H9 (cell line): ENCODE results near the gene ZNF469. TPM values are rescaled to one million over a fixed set of nuclear protein-coding genes. Genes with fewer than 3 reads are reported as not detected.

Source experiments
- DNase-seq: peaks from one replicate; pipeline ENCODE4 v3.0.0-alpha.2; 2017
- H2AFZ ChIP-seq: one replicate; pipeline ENCODE4 v1.6.1; 2013; ENCODE audit warnings: mild to moderate bottlenecking, low read length, control low read depth, moderate library complexity
- H2AK5ac ChIP-seq: 2 replicates; pipeline ENCODE4 v1.6.1; 2013; ENCODE audit warnings: low read length, control low read depth, mixed read lengths; ENCODE audit not compliant: insufficient read length
- H2BK120ac ChIP-seq: one replicate; pipeline ENCODE4 v1.6.1; 2013; ENCODE audit warnings: low read depth, mild to moderate bottlenecking, low read length, control low read depth, inconsistent platforms; ENCODE audit not compliant: poor library complexity, severe bottlenecking
- H2BK12ac ChIP-seq: 2 replicates; pipeline ENCODE4 v1.6.1; 2013; ENCODE audit warnings: low read length, control low read depth, mixed read lengths, low read depth; ENCODE audit not compliant: insufficient read length
- H2BK15ac ChIP-seq: 2 replicates; pipeline ENCODE4 v1.6.1; 2013; ENCODE audit warnings: low read depth, low read length, control low read depth
- H2BK20ac ChIP-seq: one replicate; pipeline ENCODE4 v1.6.1; 2013; ENCODE audit warnings: low read depth, mild to moderate bottlenecking, low read length, control low read depth, inconsistent platforms; ENCODE audit not compliant: poor library complexity, severe bottlenecking
- H2BK5ac ChIP-seq: 2 replicates; pipeline ENCODE4 v1.6.1; 2013; ENCODE audit warnings: low read length, control low read depth, mixed read lengths; ENCODE audit not compliant: insufficient read length
- H3K14ac ChIP-seq: 2 replicates; pipeline ENCODE4 v1.6.1; 2013; ENCODE audit warnings: low read length, control low read depth; ENCODE audit not compliant: insufficient read depth
- H3K18ac ChIP-seq: 2 replicates; pipeline ENCODE4 v1.6.1; 2013; ENCODE audit warnings: low read depth, mild to moderate bottlenecking, mixed read lengths, low read length, control low read depth; ENCODE audit not compliant: insufficient read length
- H3K23ac ChIP-seq: 2 replicates; pipeline ENCODE4 v1.6.1; 2013; ENCODE audit warnings: low read length, control low read depth, mixed read lengths, low read depth; ENCODE audit not compliant: insufficient read length
- H3K23me2 ChIP-seq: 2 replicates; pipeline ENCODE4 v1.6.1; 2013; ENCODE audit warnings: low read depth, mild to moderate bottlenecking, mixed read lengths, low read length, control low read depth; ENCODE audit not compliant: insufficient read length, poor library complexity, severe bottlenecking
- H3K27ac ChIP-seq: 2 replicates; pipeline ENCODE4 v1.5.1; 2013; ENCODE audit warnings: low read length, control low read depth, mixed read lengths, low read depth; ENCODE audit not compliant: insufficient read length
- H3K27me3 ChIP-seq: 2 replicates; pipeline ENCODE4 v1.6.1; 2013; ENCODE audit warnings: low read length, control low read depth, inconsistent platforms; ENCODE audit not compliant: insufficient read depth
- H3K4ac ChIP-seq: 2 replicates; pipeline ENCODE4 v1.6.1; 2013; ENCODE audit warnings: low read depth, mild to moderate bottlenecking, control low read depth, inconsistent platforms, low read length, moderate library complexity
- H3K4me1 ChIP-seq: 2 replicates; pipeline ENCODE4 v1.6.1; 2013; ENCODE audit warnings: low read length, control low read depth, inconsistent platforms; ENCODE audit not compliant: insufficient read depth
- H3K4me2 ChIP-seq: 2 replicates; pipeline ENCODE4 v1.6.1; 2013; ENCODE audit warnings: low read length, control low read depth, mixed read lengths; ENCODE audit not compliant: insufficient read length, insufficient read depth
- H3K56ac ChIP-seq: 2 replicates; pipeline ENCODE4 v1.6.1; 2013; ENCODE audit warnings: low read depth, mild to moderate bottlenecking, mixed read lengths, low read length, control low read depth; ENCODE audit not compliant: insufficient read length
- H3K79me1 ChIP-seq: 2 replicates; pipeline ENCODE4 v1.6.1; 2013; ENCODE audit warnings: low read depth, mild to moderate bottlenecking, moderate library complexity, low read length, control low read depth, inconsistent platforms; ENCODE audit not compliant: insufficient read depth, poor library complexity, severe bottlenecking
- H3K79me2 ChIP-seq: 2 replicates; pipeline ENCODE4 v1.6.1; 2013; ENCODE audit warnings: low read length, control low read depth, inconsistent platforms; ENCODE audit not compliant: insufficient read depth
- H3K9ac ChIP-seq: 2 replicates; pipeline ENCODE4 v1.6.1; 2013; ENCODE audit warnings: low read length, control low read depth, mixed read lengths; ENCODE audit not compliant: insufficient read length; ENCODE audit errors: extremely low read depth
- H3K9me3 ChIP-seq: one replicate; pipeline ENCODE4 v1.6.1; 2013; ENCODE audit warnings: low read depth, low read length, inconsistent platforms; ENCODE audit not compliant: control insufficient read depth
- H3T11ph ChIP-seq: one replicate; pipeline ENCODE4 v1.6.1; 2013; ENCODE audit warnings: mild to moderate bottlenecking, low read length, control low read depth, inconsistent platforms
- H4K20me1 ChIP-seq: one replicate; pipeline ENCODE4 v1.6.1; 2013; ENCODE audit not compliant: control insufficient read depth, insufficient read length, insufficient read depth
- H4K5ac ChIP-seq: 2 replicates; pipeline ENCODE4 v1.6.1; 2013; ENCODE audit warnings: low read depth, mild to moderate bottlenecking, mixed read lengths, low read length, control low read depth; ENCODE audit not compliant: insufficient read length
- H4K8ac ChIP-seq: replicated peaks from 2 replicates; pipeline ENCODE4 v1.6.1; 2013; ENCODE audit warnings: low read length, control low read depth, mixed read lengths, low read depth; ENCODE audit not compliant: insufficient read length
- H4K91ac ChIP-seq: 2 replicates; pipeline ENCODE4 v1.6.1; 2013; ENCODE audit warnings: low read depth, mild to moderate bottlenecking, moderate library complexity, mixed read lengths, low read length, control low read depth; ENCODE audit not compliant: insufficient read length
- H3K27ac Mint-ChIP-seq, 3 experiments: 2 replicates in 2 of 3; 3 replicates in 1 of 3; pipeline ENCODE4 v1.8.0; 2020 to 2021; ENCODE audit warnings: mixed read lengths in 3 of 3, mild to moderate bottlenecking in 1 of 3, moderate library complexity in 1 of 3
- H3K27me3 Mint-ChIP-seq: 2 replicates; pipeline ENCODE4 v1.8.0; 2021; ENCODE audit warnings: low read depth, mild to moderate bottlenecking, moderate library complexity, mixed read lengths
- H3K36me3 Mint-ChIP-seq, 3 experiments: 2 replicates in 2 of 3; 3 replicates in 1 of 3; pipeline ENCODE4 v1.8.0; 2020 to 2021; ENCODE audit warnings: low read depth in 3 of 3, mixed read lengths in 3 of 3; ENCODE audit not compliant: insufficient read depth in 1 of 3
- H3K4me1 Mint-ChIP-seq, 2 experiments: 2 replicates each; pipeline ENCODE4 v1.8.0; 2020; ENCODE audit warnings: mixed read lengths in 2 of 2
- H3K4me3 Mint-ChIP-seq, 2 experiments: 2 replicates in 1 of 2; 3 replicates in 1 of 2; pipeline ENCODE4 v1.8.0; 2020 to 2021; ENCODE audit warnings: mild to moderate bottlenecking in 2 of 2, mixed read lengths in 2 of 2, moderate library complexity in 1 of 2
- H3K9me3 Mint-ChIP-seq, 2 experiments: 2 replicates in 1 of 2; 3 replicates in 1 of 2; pipeline ENCODE4 v1.8.0; 2020; ENCODE audit warnings: mild to moderate bottlenecking in 2 of 2, mixed read lengths in 2 of 2, moderate library complexity in 1 of 2
- CTCF ChIP-seq: fragments of 200-600 bp; sonication (generic); conservative IDR thresholded peaks from 3 replicates; pipeline ENCODE4 v1.8.0; 2021; ENCODE audit warnings: antibody characterized with exemption, mild to moderate bottlenecking
- WGBS: extraction: QIAGEN DNeasy Blood & Tissue Kit; methylation state at CpG from one replicate; pipeline ENCODE4 v1.1.7; 2013; ENCODE audit warnings: missing lambda C conversion rate, low lambda C conversion rate, mixed read lengths; ENCODE audit not compliant: insufficient read length; ENCODE audit errors: extremely low coverage; 5-methylcytosine and 5-hydroxymethylcytosine counted together
- total RNA-seq: library from RNA; stranded (reverse); gene quantifications from 2 replicates; pipeline ENCODE4 v1.2.1, GENCODE V29; 2021

Gene ZNF469
- total RNA-seq, 1 experiment from 2014 or later, result 4.4 TPM

DNA sequence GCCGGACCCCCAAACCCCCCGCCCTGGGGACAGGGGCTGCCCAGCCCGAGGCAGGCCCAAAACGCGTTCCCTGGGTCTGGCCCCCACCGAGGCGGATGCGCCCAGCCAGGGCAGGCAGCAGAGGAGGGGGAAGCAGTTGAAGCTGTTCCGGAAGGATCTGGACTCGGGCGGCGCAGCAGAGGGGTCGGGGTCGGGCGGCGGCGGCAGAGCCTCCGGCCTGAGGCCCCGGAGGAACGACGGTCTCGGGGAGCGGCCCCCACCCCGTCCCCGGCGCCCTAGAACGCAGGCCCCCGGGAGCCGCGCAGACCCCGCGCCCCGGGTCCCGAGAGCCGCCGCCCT, 47.4 kb downstream of the ZNF469 start:
- no peak overlapping the region for H2BK12ac ChIP-seq
- no peak overlapping the region for H4K8ac ChIP-seq
- H3K56ac ChIP-seq, result no peak overlapping the region
- no peak overlapping the region for H2AK5ac ChIP-seq
- H3K4me1 ChIP-seq, result no peaks in the 10 kb centered on the region
- no peaks in the 10 kb centered on the region for H3K79me2 ChIP-seq
- H2BK5ac ChIP-seq, result no peak overlapping the region
- H3K36me3 Mint-ChIP-seq, result no peaks in the 10 kb centered on the region
- H3T11ph ChIP-seq, result no peak overlapping the region
- no peak overlapping the region for H4K91ac ChIP-seq
- no peak for DNase-seq
- no peaks in the 10 kb centered on the region for H3K79me1 ChIP-seq
- no peak overlapping the region for H3K4me3 Mint-ChIP-seq
- no peak overlapping the region for H2BK15ac ChIP-seq
- no peak overlapping the region for H3K18ac ChIP-seq
- TF ChIP-seq CTCF, result no peak
- H3K14ac ChIP-seq, result no peak overlapping the region
- H3K4me2 ChIP-seq, result no peak overlapping the region
- H3K4ac ChIP-seq, result no peak overlapping the region
- H3K9me3 ChIP-seq, result no peaks in the 10 kb centered on the region
- H4K20me1 ChIP-seq, result no peaks in the 10 kb centered on the region
- WGBS, result no CpG with 5 or more reads among the region's 36 CpGs
- no peak overlapping the region for H3K27ac ChIP-seq
- H4K5ac ChIP-seq, result no peak overlapping the region
- no peak overlapping the region for H3K27ac Mint-ChIP-seq
- no peak overlapping the region for H2BK120ac ChIP-seq
- H3K4me1 Mint-ChIP-seq, result no peaks in the 10 kb centered on the region
- peaks cover 2% of the 10 kb centered on the region for H3K23me2 ChIP-seq
- H2BK20ac ChIP-seq, result no peak overlapping the region
- no peaks in the 10 kb centered on the region; the same call in 1 of the 2 replicates for H3K27me3 Mint-ChIP-seq
- H3K27me3 ChIP-seq, result no peaks in the 10 kb centered on the region
- no peak overlapping the region for H3K9ac ChIP-seq
- no peak overlapping the region for H2AFZ ChIP-seq
- no peaks in the 10 kb centered on the region for H3K9me3 Mint-ChIP-seq
- no peak overlapping the region for H3K23ac ChIP-seq
